H1 (cell line): ENCODE data around the gene RFC3. TPM values are rescaled to one million over a fixed set of nuclear protein-coding genes. Genes with fewer than 3 reads are reported as not detected.

Experiments used
- CTCF ChIA-PET: fragments of 300-600 bp; sonication (Branson Sonifier 250); formaldehyde crosslinking; loops from one replicate; lab custom pipeline; 2021; ENCODE audit not compliant: partially characterized antibody; lab: Charles Lee
- POLR2A ChIA-PET: fragments of 300-600 bp; sonication (Branson Sonifier 250); formaldehyde crosslinking; loops from one replicate; lab custom pipeline; 2021; ENCODE audit warnings: inconsistent platforms; ENCODE audit not compliant: partially characterized antibody; lab: Charles Lee
- DNase-seq, 2 experiments: peaks; one replicate each; pipeline versions ENCODE4 v3.0.0 to v3.0.0-alpha.2; 2010 to 2022; ENCODE audit warnings: low spot score in 2 of 2, low read depth in 1 of 2, mixed read lengths in 1 of 2
- FAIRE-seq: peaks from 2 replicates; lab custom pipeline; 2011; peaks lifted over from hg19 to GRCh38; lab: Jason Lieb, UNC
- H2AFZ ChIP-seq: 2 replicates; pipeline ENCODE4 v1.8.1; 2012; ENCODE audit warnings: low read length, inconsistent platforms
- H2AK5ac ChIP-seq: 2 replicates; pipeline ENCODE4 v1.6.1; 2013; ENCODE audit warnings: low read depth, low read length
- H2BK120ac ChIP-seq: replicated peaks from 2 replicates; pipeline ENCODE3; 2013; ENCODE audit warnings: low read depth, low read length, inconsistent platforms
- H2BK12ac ChIP-seq: 2 replicates; pipeline ENCODE4 v1.6.1; 2013; ENCODE audit warnings: low read depth, low read length
- H2BK15ac ChIP-seq: 2 replicates; pipeline ENCODE4 v1.6.1; 2013; ENCODE audit warnings: low read length
- H2BK20ac ChIP-seq: 2 replicates; pipeline ENCODE4 v1.6.1; 2013; ENCODE audit warnings: low read length
- H2BK5ac ChIP-seq: 2 replicates; pipeline ENCODE4 v1.6.1; 2013; ENCODE audit warnings: low read depth, low read length
- H3K14ac ChIP-seq: 2 replicates; pipeline ENCODE4 v1.6.1; 2013; ENCODE audit warnings: inconsistent platforms; ENCODE audit not compliant: insufficient read length
- H3K18ac ChIP-seq: 2 replicates; pipeline ENCODE4 v1.6.1; 2013; ENCODE audit warnings: low read length; ENCODE audit errors: extremely low read depth
- H3K23ac ChIP-seq: 2 replicates; pipeline ENCODE4 v1.6.1; 2013; ENCODE audit warnings: inconsistent platforms; ENCODE audit not compliant: insufficient read length
- H3K23me2 ChIP-seq: 2 replicates; pipeline ENCODE4 v1.6.1; 2013; ENCODE audit warnings: low read depth, low read length
- H3K27ac ChIP-seq: 2 replicates; pipeline ENCODE4 v1.6.1; 2011; ENCODE audit warnings: low read depth, low read length, inconsistent platforms
- H3K27me3 ChIP-seq, 4 experiments: replicated peaks in 1 of 4; 1 replicate in 1 of 4; 2 replicates in 3 of 4; pipeline versions ENCODE4 v1.6.1 to v1.8.1; 2011 to 2013; ENCODE audit warnings: low read length in 3 of 4, mild to moderate bottlenecking in 3 of 4, inconsistent platforms in 2 of 4, mixed read lengths in 2 of 4, moderate library complexity in 1 of 4; ENCODE audit not compliant: control insufficient read depth in 3 of 4, insufficient read depth in 3 of 4; ENCODE audit errors: extremely low read depth in 1 of 4
- H3K36me3 ChIP-seq, 4 experiments: 2 replicates each; pipeline versions ENCODE4 v1.6.1 to v1.8.1; 2011 to 2013; ENCODE audit warnings: mild to moderate bottlenecking in 4 of 4, low read length in 3 of 4, moderate library complexity in 2 of 4, control low read depth in 1 of 4, inconsistent platforms in 1 of 4; ENCODE audit not compliant: insufficient read depth in 4 of 4, control insufficient read depth in 2 of 4
- H3K4ac ChIP-seq: replicated peaks from 2 replicates; pipeline ENCODE3; 2013; ENCODE audit warnings: low read length, low read depth, mixed read lengths, inconsistent platforms; ENCODE audit not compliant: insufficient read length
- H3K4me1 ChIP-seq, 4 experiments: replicated peaks in 1 of 4; 1 replicate in 1 of 4; 2 replicates in 3 of 4; pipeline versions ENCODE4 v1.6.1 to v1.8.1; 2011 to 2013; ENCODE audit warnings: low read length in 3 of 4, inconsistent platforms in 2 of 4, mixed read lengths in 1 of 4; ENCODE audit not compliant: insufficient read depth in 4 of 4, control insufficient read depth in 3 of 4
- H3K4me2 ChIP-seq, 2 experiments: 2 replicates each; pipeline versions ENCODE4 v1.6.1 to v1.8.1; 2011 to 2013; ENCODE audit warnings: low read depth in 2 of 2, low read length in 2 of 2, control low read depth in 1 of 2, inconsistent platforms in 1 of 2, mild to moderate bottlenecking in 1 of 2; ENCODE audit not compliant: insufficient read depth in 1 of 2
- H3K4me3 ChIP-seq, 4 experiments: fragments of 200-600, 300-600 bp in 1 of 4; sonication (generic), shearing (Covaris generic), sonication (Bioruptor Twin) in 1 of 4; 2 replicates each; pipeline versions ENCODE4 v1.5.1 to v1.8.1; 2011 to 2016; ENCODE audit warnings: low read length in 4 of 4, low read depth in 3 of 4, control low read depth in 2 of 4, inconsistent platforms in 2 of 4, mild to moderate bottlenecking in 2 of 4, mixed read lengths in 1 of 4, moderate library complexity in 1 of 4; ENCODE audit not compliant: insufficient read depth in 2 of 4; ENCODE audit errors: extremely low read depth in 1 of 4
- H3K56ac ChIP-seq: replicated peaks from 2 replicates; pipeline ENCODE3; 2013; ENCODE audit warnings: low read depth, mild to moderate bottlenecking, mixed read lengths, low read length, inconsistent platforms; ENCODE audit not compliant: insufficient read length
- H3K79me1 ChIP-seq: 2 replicates; pipeline ENCODE4 v1.6.1; 2013; ENCODE audit warnings: low read depth, low read length, control low read depth
- H3K79me2 ChIP-seq, 2 experiments: 2 replicates each; pipeline versions ENCODE4 v1.6.1 to v1.8.1; 2012 to 2013; ENCODE audit warnings: low read length in 2 of 2, mild to moderate bottlenecking in 2 of 2, inconsistent platforms in 1 of 2; ENCODE audit not compliant: insufficient read depth in 2 of 2, control insufficient read depth in 1 of 2
- H3K9ac ChIP-seq, 4 experiments: replicated peaks in 1 of 4; 1 replicate in 1 of 4; 2 replicates in 3 of 4; pipeline versions ENCODE4 v1.6.1 to v1.8.1; 2011 to 2013; ENCODE audit warnings: low read depth in 3 of 4, low read length in 3 of 4, control low read depth in 2 of 4, mild to moderate bottlenecking in 2 of 4, moderate library complexity in 2 of 4, inconsistent platforms in 1 of 4; ENCODE audit errors: extremely low read depth in 1 of 4
- H3K9me3 ChIP-seq, 2 experiments: 2 replicates each; pipeline versions ENCODE4 v1.6.1 to v1.8.1; 2012 to 2013; ENCODE audit warnings: mild to moderate bottlenecking in 2 of 2, moderate library complexity in 2 of 2, control low read depth in 1 of 2, inconsistent platforms in 1 of 2, low read depth in 1 of 2, low read length in 1 of 2, mixed read lengths in 1 of 2; ENCODE audit not compliant: insufficient read depth in 2 of 2
- H4K20me1 ChIP-seq, 2 experiments: replicated peaks in 1 of 2; 2 replicates each; pipeline versions ENCODE3 to v1.8.1; 2011 to 2013; ENCODE audit warnings: inconsistent platforms in 2 of 2, low read length in 2 of 2, mild to moderate bottlenecking in 1 of 2; ENCODE audit not compliant: insufficient read depth in 2 of 2, control insufficient read depth in 1 of 2
- H4K5ac ChIP-seq: 2 replicates; pipeline ENCODE4 v1.6.1; 2013; ENCODE audit warnings: low read length, low read depth, mixed read lengths, inconsistent platforms; ENCODE audit not compliant: insufficient read length
- H4K8ac ChIP-seq: 2 replicates; pipeline ENCODE4 v1.8.0; 2013; ENCODE audit warnings: mild to moderate bottlenecking, moderate library complexity, low read length, inconsistent platforms; ENCODE audit not compliant: insufficient read depth; ENCODE audit errors: extremely low read depth
- H4K91ac ChIP-seq: replicated peaks from 2 replicates; pipeline ENCODE3; 2013; ENCODE audit warnings: low read length, mixed read lengths, inconsistent platforms; ENCODE audit not compliant: insufficient read length
- ATF3 ChIP-seq: IDR thresholded peaks from 2 replicates; pipeline ENCODE4 v1.6.1; 2011; ENCODE audit warnings: low read depth, mild to moderate bottlenecking, low read length; ENCODE audit not compliant: insufficient read depth
- CTBP2 ChIP-seq: IDR thresholded peaks from 2 replicates; pipeline ENCODE4 v1.7.0; 2011; ENCODE audit warnings: borderline replicate concordance, mild to moderate bottlenecking, moderate library complexity, mixed read lengths, low read length; ENCODE audit not compliant: insufficient read depth, insufficient read length
- CTCF ChIP-seq, 3 experiments: IDR thresholded peaks; 1 replicate in 2 of 3; 2 replicates in 1 of 3; pipeline versions ENCODE4 v1.5.1 to v1.6.1; 2011; ENCODE audit warnings: low read length in 3 of 3, mild to moderate bottlenecking in 3 of 3, inconsistent platforms in 2 of 3, low read depth in 1 of 3, moderate library complexity in 1 of 3; ENCODE audit not compliant: insufficient read depth in 1 of 3; ENCODE audit errors: control extremely low read depth in 1 of 3
- FOSL1 ChIP-seq: IDR thresholded peaks from 2 replicates; pipeline ENCODE4 v1.6.1; 2011; ENCODE audit warnings: mild to moderate bottlenecking, low read depth, low read length, moderate library complexity; ENCODE audit not compliant: insufficient read depth
- NANOG ChIP-seq: IDR thresholded peaks from 2 replicates; pipeline ENCODE4 v1.6.1; 2011; ENCODE audit warnings: low read length, low read depth, mild to moderate bottlenecking, inconsistent platforms; ENCODE audit not compliant: insufficient read depth, poor library complexity, severe bottlenecking
- NRF1 ChIP-seq: IDR thresholded peaks from 2 replicates; pipeline ENCODE4 v1.6.1; 2011; ENCODE audit warnings: mild to moderate bottlenecking, low read depth, low read length, improper control_type of control experiment
- SP1 ChIP-seq: IDR thresholded peaks from 2 replicates; pipeline ENCODE4 v1.6.1; 2011; ENCODE audit warnings: low read depth, low read length
- USF2 ChIP-seq: IDR thresholded peaks from 2 replicates; pipeline ENCODE4 v1.6.1; 2011; ENCODE audit warnings: low read length, improper control_type of control experiment
- WGBS, 2 experiments: shearing (Covaris generic) in 1 of 2; methylation state at CpG; one replicate each; pipeline versions ENCODE4 v1.1.6 to v1.1.7; 2013 to 2015; ENCODE audit warnings: low lambda C conversion rate in 2 of 2, mixed read lengths in 2 of 2, inconsistent platforms in 1 of 2, low coverage in 1 of 2, missing lambda C conversion rate in 1 of 2; ENCODE audit not compliant: insufficient replicate concordance in 2 of 2, insufficient coverage in 1 of 2, insufficient read length in 1 of 2; ENCODE audit errors: extremely low coverage in 1 of 2, missing lambda C conversion rate in 1 of 2; 5-methylcytosine and 5-hydroxymethylcytosine counted together
- polyA plus RNA-seq, 7 experiments: library from polyadenylated mRNA; depleted of rRNA in 3 of 7; stranded (reverse) in 5 of 7; unstranded in 2 of 7; fragments of >200 nt in 5 of 7; fragments of 200-250 nt in 2 of 7; gene quantifications; 1 replicate in 5 of 7; 2 replicates in 1 of 7; 4 replicates in 1 of 7; pipeline versions ENCODE4 v1.2.1 to v1.2.3, GENCODE V29; 2011 to 2013; ENCODE audit warnings: missing spikeins in 2 of 7, mixed read lengths in 2 of 7
- total RNA-seq: library from RNA; stranded (reverse); fragmentation: NEBNext Ultra II Directional; extraction: Animal tissue kit (Norgen Biotek cat#: 25700); gene quantifications from 2 replicates; pipeline ENCODE4 v1.2.1, GENCODE V29; 2021

RFC3 gene
- total and polyA plus RNA-seq, 2 of the 8 experiments (the other 6 are each of a cell fraction or from before 2014, with no cell fraction given): 26.4 to 45.6 TPM

- no peak overlapping the region for H3K27ac ChIP-seq
- H2BK20ac ChIP-seq: no peak overlapping the region
- FAIRE-seq (no peak), DNase-seq (no peak)
- no peak overlapping the region for H2BK15ac ChIP-seq
- no peak overlapping the region for H2BK12ac ChIP-seq
- no peaks in the 10 kb centered on the region for H3K79me2 ChIP-seq
- no peak overlapping the region for H2BK120ac ChIP-seq
- H3K23ac ChIP-seq: no peak overlapping the region
- H3K79me1 ChIP-seq: no peaks in the 10 kb centered on the region
- H4K91ac ChIP-seq: no peak overlapping the region
- H2AK5ac ChIP-seq: no peak overlapping the region
- no peak overlapping the region for H2AFZ ChIP-seq
- ChIA-PET CTCF (no interaction called here), POLR2A (no interaction called here)
- H3K18ac ChIP-seq: no peak overlapping the region
- no peak overlapping the region for H3K56ac ChIP-seq
- H3K14ac ChIP-seq: no peak overlapping the region
- no peak overlapping the region for H4K5ac ChIP-seq
- no peak overlapping the region for H3K4ac ChIP-seq
- H3K4me3 ChIP-seq: no peak overlapping the region
- H3K9me3 ChIP-seq: no peaks in the 10 kb centered on the region
- no peak overlapping the region for H3K9ac ChIP-seq
- H3K27me3 ChIP-seq: no peaks in the 10 kb centered on the region
- H3K36me3 ChIP-seq: no peaks in the 10 kb centered on the region
- H3K4me2 ChIP-seq: no peak overlapping the region
- WGBS, 2 experiments: 90% methylated on average over 8 of the region's 8 CpGs; no CpG with 5 or more reads in 1 of the 2 experiments
- no peaks in the 10 kb centered on the region for H3K4me1 ChIP-seq
- H2BK5ac ChIP-seq: no peak overlapping the region
- no peaks in the 10 kb centered on the region for H4K20me1 ChIP-seq
- no peak overlapping the region for H4K8ac ChIP-seq
- no peaks in the 10 kb centered on the region for H3K23me2 ChIP-seq
- no peak for TF ChIP-seq NRF1
- TF ChIP-seq SP1: no peak
- no peak for TF ChIP-seq USF2
- no peak for TF ChIP-seq NANOG
- no peak for TF ChIP-seq ATF3
- no peak for TF ChIP-seq FOSL1
- TF ChIP-seq CTBP2: no peak
- TF ChIP-seq CTCF (IDR thresholded peaks at IDR 0.05; ENCODE audit: control extremely low read depth in 1 of 3, insufficient read depth in 1 of 3, low read depth in 1 of 3, low read length in 3 of 3): no peak
Measured at GRCh38 chr13:33806470-33807248, 11.3 kb upstream of the RFC3 start.
